CD4-positive, alpha-beta T cell treated with Interleukin-1 beta for 1 hour (primary cell): ENCODE results near the gene MRPL41.
A peak's percentile ranks its signal among the peaks of the same experiment; 100 is the strongest.
"Not testable (repeated sequence)": the region's sequence is repeated elsewhere in the genome, so short reads cannot be mapped to it uniquely, and the experiment has no call there.

Source experiments
- DNase-seq, 2 donors: peaks; one replicate each; pipeline ENCODE4 v3.0.0-alpha.2; 2020 to 2022

MRPL41 gene

DNA sequence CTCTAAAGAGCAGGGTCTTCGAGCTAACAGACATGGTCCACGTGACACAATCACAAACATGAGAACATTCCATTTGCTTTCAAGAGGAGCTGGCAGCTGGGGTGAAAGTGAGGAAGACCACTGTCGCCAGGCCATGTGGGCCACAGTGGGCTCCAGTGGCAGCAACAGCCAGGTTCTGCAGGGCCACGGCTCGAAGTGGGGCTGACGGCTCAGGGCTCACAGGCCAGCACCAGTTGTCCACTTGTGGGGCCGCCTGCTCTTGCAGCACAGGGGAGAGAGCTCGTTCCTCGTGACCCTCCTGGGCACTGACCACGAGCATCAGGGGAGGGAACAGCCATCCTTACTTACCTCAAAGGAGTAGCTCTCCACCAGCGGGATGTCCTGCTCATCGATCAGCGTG lies 36.6 kb downstream of the MRPL41 start:
- DNase-seq: no peak

DNA sequence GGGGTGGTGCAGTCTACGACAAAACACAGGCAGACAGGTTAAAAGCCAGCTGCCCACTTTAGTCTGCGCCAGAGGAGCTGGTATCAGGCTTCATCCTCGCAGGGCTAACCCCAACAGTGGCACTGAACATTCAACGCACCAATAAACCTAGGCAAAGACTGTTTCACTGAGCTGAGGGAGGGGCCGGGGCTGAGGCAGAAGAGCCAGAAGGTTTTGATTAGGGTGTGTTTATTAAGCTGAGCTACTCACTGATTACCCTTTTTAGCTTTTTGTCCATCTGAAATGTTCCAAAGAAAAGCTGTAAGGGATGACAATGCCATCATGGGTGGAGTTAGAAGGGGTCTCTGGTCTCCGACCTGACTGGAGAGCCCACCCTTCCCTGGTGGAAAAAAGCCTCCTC lies 37.2 kb downstream of the MRPL41 start:
- DNase-seq: no peak

DNA sequence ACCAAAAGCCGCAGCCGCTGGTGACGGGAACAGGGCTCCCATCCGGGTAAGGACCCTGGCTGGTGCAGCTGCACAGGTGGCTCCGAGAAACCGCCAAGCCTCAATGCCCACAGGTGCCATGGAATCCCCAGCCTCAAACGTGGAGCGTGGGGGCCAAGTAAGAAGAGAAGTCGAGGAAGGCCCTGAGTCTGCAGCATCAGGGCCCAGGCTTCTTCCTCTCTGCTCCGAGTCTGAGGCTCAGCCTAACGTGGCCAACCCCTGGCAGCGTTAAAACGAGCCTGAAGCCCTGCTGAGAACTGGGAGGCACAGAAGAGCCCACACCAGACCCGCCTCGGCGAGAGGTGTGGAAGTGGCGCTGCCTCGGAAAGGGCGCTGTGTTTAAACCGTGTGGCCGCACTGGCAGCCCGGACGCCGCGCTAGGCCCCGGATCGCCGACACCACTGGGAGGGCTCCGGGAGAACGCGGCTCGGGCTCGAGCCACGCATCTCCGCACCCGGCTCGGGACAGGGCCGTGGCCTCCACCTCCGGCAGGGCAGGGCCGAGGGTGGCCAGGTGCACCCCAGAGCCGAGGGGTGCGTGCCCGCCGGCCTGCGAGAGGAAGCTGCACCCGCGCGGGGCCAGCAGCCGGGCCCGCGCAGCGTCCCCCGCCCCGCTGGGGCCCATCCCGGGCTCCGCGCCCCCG lies 37.9 kb downstream of the MRPL41 start:
- DNase-seq: no peak

- no peak for DNase-seq
These were observed 38.4 kb downstream of the MRPL41 start for GRCh38 chr9:137590123-137590468.

DNA sequence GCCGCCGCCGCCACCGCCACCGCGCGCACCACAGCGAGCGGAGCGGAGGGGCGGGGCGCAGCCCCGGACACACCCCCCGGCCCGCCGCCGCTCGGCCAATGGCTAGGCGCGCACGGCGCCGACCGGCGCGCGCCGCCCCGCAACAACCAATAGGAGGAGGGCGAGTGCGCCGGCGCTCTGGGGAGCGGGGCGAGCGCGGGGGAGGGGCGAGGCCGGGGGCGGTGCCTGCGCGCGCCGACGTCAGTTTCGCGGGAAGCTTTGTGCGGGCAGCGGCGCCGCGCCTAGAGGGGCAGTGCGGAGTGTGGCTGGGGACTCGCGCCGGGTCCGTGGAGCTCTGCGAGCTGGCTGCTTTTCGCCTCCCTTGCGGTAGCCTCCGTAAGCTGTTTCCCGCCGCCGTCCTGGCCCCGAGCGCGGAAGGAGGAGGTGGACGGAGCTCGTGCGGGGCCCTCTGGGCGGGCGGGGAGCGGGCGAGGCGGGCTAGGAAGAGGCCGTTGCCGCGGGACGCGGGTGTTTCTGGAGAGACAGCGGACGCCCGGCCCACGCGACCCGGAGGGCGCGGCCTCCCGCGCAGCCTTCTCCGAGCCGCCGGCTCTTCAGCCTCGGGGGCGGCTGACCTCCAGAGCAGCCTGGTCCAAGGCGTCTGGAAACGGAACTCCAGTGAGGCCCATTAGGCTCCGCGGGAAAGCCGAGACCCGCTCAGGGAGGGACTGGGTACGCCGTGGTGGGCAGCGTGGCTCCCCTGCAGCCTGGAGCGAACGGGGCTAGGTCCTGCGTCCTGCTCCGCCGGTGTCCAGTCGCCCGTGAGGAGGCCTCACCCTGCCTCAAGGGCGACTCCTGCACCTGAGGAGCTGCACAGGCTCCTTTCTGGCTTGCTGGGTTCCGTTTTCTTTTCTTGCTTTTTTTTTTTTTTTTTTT lies 39.0 kb downstream of the MRPL41 start, which contains the start of gene ZMYND19:
TSS of gene ZMYND19 (minus strand) at position 44 of the 915 bp plus-strand sequence. CDS start 249 bp downstream, outside the sequence.
- peak; percentile 90 to 92 for DNase-seq

- DNase-seq: no peak
These were observed 41.1 kb downstream of the MRPL41 start for GRCh38 chr9:137592767-137593166.

DNA sequence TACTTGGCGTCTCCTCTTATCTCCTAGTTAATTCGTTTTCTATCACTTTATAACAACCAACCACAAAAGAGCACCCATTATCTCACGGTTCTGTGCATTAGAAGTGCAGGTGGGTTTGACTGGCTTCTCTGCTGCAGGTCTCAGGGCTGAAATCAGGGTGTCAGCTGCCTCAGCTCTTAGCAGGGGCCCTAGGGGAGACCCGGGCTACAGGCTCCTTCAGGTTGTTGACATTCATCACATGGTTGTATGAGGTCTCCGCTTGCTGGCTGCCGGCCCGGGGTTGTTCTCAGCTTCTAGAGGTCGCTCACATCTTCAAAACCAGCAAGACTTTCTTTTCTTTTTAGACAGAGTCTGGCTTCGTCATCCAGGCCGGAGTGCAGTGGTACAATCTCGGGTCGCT lies 41.5 kb downstream of the MRPL41 start:
- no peak for DNase-seq

DNA sequence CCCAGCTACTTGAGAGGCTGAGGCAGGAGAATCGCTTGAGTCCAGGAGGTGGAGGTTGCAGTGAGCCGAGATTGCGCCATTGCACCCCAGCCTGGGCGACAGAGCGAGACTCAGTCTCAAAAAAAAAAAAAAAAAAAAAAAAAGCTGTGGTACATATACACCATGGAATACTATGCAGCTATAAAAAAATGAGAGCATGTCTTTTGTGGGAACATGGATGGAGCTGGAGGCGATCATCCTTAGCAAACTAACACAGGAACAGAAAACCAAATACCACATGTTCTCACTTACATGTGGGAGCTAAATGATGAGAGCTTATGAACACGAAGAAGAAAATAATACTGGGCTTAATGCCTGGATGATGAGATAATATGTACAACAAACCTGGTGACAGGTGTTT lies 44.9 kb downstream of the MRPL41 start:
- not testable (repeated sequence) for DNase-seq

- no peak for DNase-seq
These were observed 47.3 kb downstream of the MRPL41 start for GRCh38 chr9:137598943-137599342.
